Inflammatory macrophage treated with lipopolysaccharide for 4 hours (primary cell): Measurements from ENCODE around the gene LMNTD2.
"Not testable (repeated sequence)": the region's sequence is repeated elsewhere in the genome, so short reads cannot be mapped to it uniquely, and the experiment has no call there.

Experiments
- DNase-seq: peaks from one replicate; pipeline ENCODE4 v3.0.0-alpha.2; 2020

LMNTD2 gene

GRCh38 chr11:587546-587945, 27.0 kb upstream of the LMNTD2 start:
- DNase-seq = no peak

- DNase-seq = no peak
Observed at GRCh38 chr11:586376-587316, 26.1 kb upstream of the LMNTD2 start.

GRCh38 chr11:584287-584686, 23.7 kb upstream of the LMNTD2 start:
- DNase-seq = no peak

GRCh38 chr11:581752-582151, 21.2 kb upstream of the LMNTD2 start:
- DNase-seq = no peak

GRCh38 chr11:581342-581741, 20.8 kb upstream of the LMNTD2 start:
- no peak for DNase-seq

GRCh38 chr11:579830-580601, 19.5 kb upstream of the LMNTD2 start:
- no peak for DNase-seq

- no peak for DNase-seq
Observed at GRCh38 chr11:578276-579035, 17.9 kb upstream of the LMNTD2 start.

- DNase-seq = no peak
Observed at GRCh38 chr11:577611-577894, 17.0 kb upstream of the LMNTD2 start.

GRCh38 chr11:576811-577610, 16.5 kb upstream of the LMNTD2 start:
- DNase-seq = no peak

GRCh38 chr11:575996-576768, 15.6 kb upstream of the LMNTD2 start, which contains the start of gene PHRF1:
Gene PHRF1, plus strand, starts transcription at chr11:576470. Its CDS starts 5,043 bp downstream, at chr11:581513.
- peak; percentile 96 for DNase-seq

- no peak for DNase-seq
Observed at GRCh38 chr11:575313-575995, 14.9 kb upstream of the LMNTD2 start.

GRCh38 chr11:574632-575312, 14.2 kb upstream of the LMNTD2 start:
- DNase-seq = no peak

- DNase-seq = not testable (repeated sequence)
Observed at GRCh38 chr11:574031-574570, 13.6 kb upstream of the LMNTD2 start.

GRCh38 chr11:573146-573759, 12.7 kb upstream of the LMNTD2 start:
- no peak for DNase-seq

GRCh38 chr11:571802-572185, 11.3 kb upstream of the LMNTD2 start:
- no peak for DNase-seq

- DNase-seq = no peak
Observed at GRCh38 chr11:569158-569885, 8.8 kb upstream of the LMNTD2 start.

- DNase-seq = peak; percentile 96
Observed at GRCh38 chr11:568306-569157, 8.0 kb upstream of the LMNTD2 start.
